ENCODE data around the gene RADIL.
"Not testable (repeated sequence)": the region's sequence is repeated elsewhere in the genome, so short reads cannot be mapped to it uniquely, and the experiment has no call there.

RADIL gene

DNA sequence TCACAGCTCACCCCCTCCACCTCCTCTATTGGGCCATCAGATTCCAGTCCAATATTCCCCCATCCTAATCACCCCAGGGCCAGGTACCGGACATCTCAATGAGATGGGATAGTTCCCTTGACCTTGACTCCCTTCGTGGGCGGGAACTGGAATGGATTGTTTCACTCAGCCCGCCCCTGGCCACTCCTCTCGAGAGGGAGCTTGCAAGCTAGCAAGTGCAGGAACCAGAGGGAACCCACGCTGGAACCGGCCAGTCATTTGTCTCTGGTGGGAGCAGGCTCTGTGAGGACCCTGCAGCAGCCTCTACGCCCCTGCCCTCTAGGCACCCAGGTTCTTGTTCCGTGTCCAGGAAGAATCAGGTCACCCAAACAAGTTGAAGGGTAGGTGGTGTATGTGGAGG is 11.0 kb upstream of the RADIL start:
- Histone ChIP-seq H3K4me3 (ENCODE audit: low read depth, low read length) (no peak overlapping the region), H3K36me3 (replicated peaks) (no peaks in the 10 kb centered on the region), H3K27me3 (replicated peaks) (no peaks in the 10 kb centered on the region), H3K27ac (no peak overlapping the region)
- no peak for TF ChIP-seq CTCF (IDR thresholded peaks at IDR 0.05; ENCODE audit: low read depth, low read length, missing control alignments)
- in situ Hi-C loops (cut with HindIII; ENCODE audit: low pct_ligation_motif_present, low sequenced_read_pairs), result no loop called here
- DNase-seq, result no peak

- Histone ChIP-seq H3K4me3 (ENCODE audit: low read depth, low read length) (no peak overlapping the region), H3K27ac (no peak overlapping the region), H3K27me3 (replicated peaks) (no peaks in the 10 kb centered on the region), H3K36me3 (replicated peaks) (no peaks in the 10 kb centered on the region)
- DNase-seq, result no peak
- in situ Hi-C loops (cut with HindIII; ENCODE audit: low pct_ligation_motif_present, low sequenced_read_pairs), result no loop called here
- no peak for TF ChIP-seq CTCF (IDR thresholded peaks at IDR 0.05; ENCODE audit: low read depth, low read length, missing control alignments)
These were observed 10.5 kb upstream of the RADIL start for GRCh38 chr7:4893929-4894475.

DNA sequence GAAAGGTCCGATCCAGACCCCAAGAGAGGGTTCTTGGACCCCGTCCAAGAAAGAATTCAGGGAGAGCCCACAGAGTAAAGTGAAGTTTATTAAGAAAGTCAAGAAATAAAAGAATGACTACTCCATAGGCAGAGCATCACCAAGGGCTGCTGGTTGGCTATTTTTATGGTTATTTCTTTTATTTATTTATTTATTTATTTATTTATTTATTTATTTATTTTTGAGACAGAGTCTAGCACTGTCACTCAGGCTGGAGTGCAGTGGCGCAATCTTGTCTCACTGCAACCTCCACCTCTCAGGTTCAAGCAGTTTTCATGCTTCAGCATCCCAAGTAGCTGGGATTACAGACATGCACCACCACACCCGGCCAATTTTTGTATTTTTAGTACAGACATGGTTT is 9.7 kb upstream of the RADIL start:
- in situ Hi-C loops (cut with HindIII; ENCODE audit: low pct_ligation_motif_present, low sequenced_read_pairs); H3K27ac ChIP-seq; DNase-seq; H3K36me3 ChIP-seq (replicated peaks); H3K4me3 ChIP-seq (ENCODE audit: low read depth, low read length); H3K27me3 ChIP-seq (replicated peaks): not testable (repeated sequence)

DNA sequence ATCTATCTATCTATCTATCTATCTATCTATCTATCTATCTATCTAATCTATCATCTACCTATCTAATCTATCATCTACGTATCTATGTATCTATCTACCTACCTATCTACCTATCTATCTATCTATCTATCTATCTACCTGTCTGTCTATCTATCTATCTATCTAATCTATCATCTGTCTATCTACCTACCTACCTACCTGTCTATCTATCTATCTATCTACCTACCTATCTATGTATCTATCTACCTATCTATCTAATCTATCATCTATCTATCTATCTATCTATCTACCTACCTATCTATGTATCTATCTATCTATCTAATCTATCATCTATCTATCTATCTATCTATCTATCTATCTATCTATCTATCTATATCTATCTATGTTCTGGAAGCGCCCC is 8.0 kb upstream of the RADIL start:
- H3K4me3 ChIP-seq (ENCODE audit: low read depth, low read length); DNase-seq; H3K27ac ChIP-seq; in situ Hi-C loops (cut with HindIII; ENCODE audit: low pct_ligation_motif_present, low sequenced_read_pairs); H3K27me3 ChIP-seq (replicated peaks); H3K36me3 ChIP-seq (replicated peaks): not testable (repeated sequence)

GRCh38 chr7:4889682-4890081 is 6.2 kb upstream of the RADIL start:
- Histone ChIP-seq H3K27ac (no peak overlapping the region), H3K36me3 (replicated peaks) (no peaks in the 10 kb centered on the region), H3K27me3 (replicated peaks) (no peaks in the 10 kb centered on the region), H3K4me3 (ENCODE audit: low read depth, low read length) (no peak overlapping the region)
- no peak for DNase-seq
- in situ Hi-C loops (cut with HindIII; ENCODE audit: low pct_ligation_motif_present, low sequenced_read_pairs), result no loop called here
- no peak for TF ChIP-seq CTCF (IDR thresholded peaks at IDR 0.05; ENCODE audit: low read depth, low read length, missing control alignments)

DNA sequence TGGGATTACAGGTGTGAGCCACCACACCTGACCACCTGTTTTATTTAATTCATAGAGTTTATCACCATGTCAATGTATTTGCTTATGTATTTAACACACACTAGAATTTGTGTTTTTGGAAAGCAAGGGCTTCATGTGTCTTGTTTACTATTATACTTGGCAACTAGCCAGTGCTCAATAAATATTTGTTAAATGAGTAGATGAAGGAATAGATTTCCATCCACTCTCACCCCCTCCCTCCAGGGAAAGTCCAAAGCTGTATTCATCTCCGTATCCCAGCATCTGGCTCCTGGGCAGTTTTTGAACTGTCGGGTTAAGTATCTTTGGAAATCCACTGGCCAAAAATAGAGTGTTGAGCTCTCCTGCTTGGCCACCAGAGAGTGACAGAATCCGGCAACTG is 4.6 kb upstream of the RADIL start:
- Histone ChIP-seq H3K27me3 (replicated peaks) (no peaks in the 10 kb centered on the region), H3K4me3 (ENCODE audit: low read depth, low read length) (no peak overlapping the region), H3K36me3 (replicated peaks) (no peaks in the 10 kb centered on the region), H3K27ac (no peak overlapping the region)
- in situ Hi-C loops (cut with HindIII; ENCODE audit: low pct_ligation_motif_present, low sequenced_read_pairs), result no loop called here
- no peak for TF ChIP-seq CTCF (IDR thresholded peaks at IDR 0.05; ENCODE audit: low read depth, low read length, missing control alignments)
- DNase-seq, result no peak

DNA sequence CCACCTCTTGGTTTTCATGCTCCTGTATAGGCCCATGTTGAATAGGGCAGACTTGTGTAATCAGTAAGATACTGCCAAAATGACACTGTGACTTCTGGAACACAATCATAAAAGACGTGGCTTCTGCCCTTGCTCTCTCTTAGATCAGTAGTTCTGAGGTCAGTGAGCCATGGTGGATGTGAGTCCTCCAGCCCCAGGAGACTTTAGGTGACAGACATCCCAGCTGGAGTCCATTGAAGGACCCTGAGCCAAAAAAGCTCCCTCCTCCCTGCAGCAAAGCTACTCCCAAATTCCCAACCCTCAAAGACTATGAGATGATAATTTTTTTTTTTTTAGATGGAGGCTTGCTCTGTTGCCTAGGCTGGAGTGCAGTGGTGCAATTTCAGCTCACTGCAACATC is 3.2 kb upstream of the RADIL start:
- no peak for TF ChIP-seq CTCF (IDR thresholded peaks at IDR 0.05; ENCODE audit: low read depth, low read length, missing control alignments)
- no peaks in the 10 kb centered on the region for H3K36me3 ChIP-seq (replicated peaks)
- no peak overlapping the region for H3K4me3 ChIP-seq (ENCODE audit: low read depth, low read length)
- no peak overlapping the region for H3K27ac ChIP-seq
- no peak for DNase-seq
- no peaks in the 10 kb centered on the region for H3K27me3 ChIP-seq (replicated peaks)
- in situ Hi-C loops (cut with HindIII; ENCODE audit: low pct_ligation_motif_present, low sequenced_read_pairs), result no loop called here

Measured in brain microvascular endothelial cell (primary cell).